IPS-18a (cell line): ENCODE measurements around the gene FFAR4.

Source experiments
- H3K27ac ChIP-seq: one replicate; pipeline ENCODE4 v1.5.1; 2013; ENCODE audit warnings: low read length
- H3K27me3 ChIP-seq: one replicate; pipeline ENCODE4 v1.6.1; 2013; ENCODE audit warnings: mild to moderate bottlenecking, low read length; ENCODE audit not compliant: control insufficient read depth, insufficient read depth
- H3K36me3 ChIP-seq: one replicate; pipeline ENCODE4 v1.6.1; 2013; ENCODE audit warnings: low read depth, low read length; ENCODE audit not compliant: control insufficient read depth
- H3K4me1 ChIP-seq: one replicate; pipeline ENCODE4 v1.6.1; 2013; ENCODE audit warnings: low read depth, low read length; ENCODE audit not compliant: control insufficient read depth
- H3K4me3 ChIP-seq: one replicate; pipeline ENCODE4 v1.5.1; 2013; ENCODE audit warnings: low read length
- H3K9ac ChIP-seq: one replicate; pipeline ENCODE4 v1.6.1; 2013; ENCODE audit warnings: mild to moderate bottlenecking, low read length, moderate library complexity
- H3K9me3 ChIP-seq: one replicate; pipeline ENCODE4 v1.6.1; 2013; ENCODE audit warnings: low read depth, low read length; ENCODE audit not compliant: control insufficient read depth

The FFAR4 gene

GRCh38 chr10:93603023-93603422 is 36.6 kb downstream of the FFAR4 start:
- peaks cover 4% of the 10 kb centered on the region for H3K4me1 ChIP-seq
- H3K36me3 ChIP-seq: no peaks in the 10 kb centered on the region
- H3K9me3 ChIP-seq: no peaks in the 10 kb centered on the region
- no peak overlapping the region for H3K27ac ChIP-seq
- peaks cover 55% of the 10 kb centered on the region for H3K27me3 ChIP-seq
- H3K4me3 ChIP-seq: no peak overlapping the region
- no peak overlapping the region for H3K9ac ChIP-seq

DNA sequence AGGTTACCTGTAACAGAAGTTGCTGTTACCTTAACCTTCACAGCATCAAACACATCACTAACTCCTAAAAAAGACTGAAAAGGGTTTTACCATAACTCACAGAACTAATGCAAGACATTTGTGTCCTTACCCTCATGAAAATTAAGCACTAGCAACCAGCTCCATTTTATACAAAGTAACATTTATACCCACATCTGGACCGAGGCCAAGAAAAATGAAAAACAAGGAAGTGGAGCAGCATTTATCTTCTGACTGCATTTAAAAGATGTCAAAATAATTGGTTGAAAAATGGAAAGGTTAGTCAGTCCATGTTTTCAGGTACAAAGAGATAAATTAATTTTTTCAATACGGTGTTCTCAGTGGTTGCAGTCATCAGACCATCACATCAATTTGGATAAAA is 37.7 kb downstream of the FFAR4 start:
- Histone ChIP-seq H3K4me1 (peaks cover 4% of the 10 kb centered on the region), H3K9ac (no peak overlapping the region), H3K27ac (no peak overlapping the region), H3K36me3 (no peaks in the 10 kb centered on the region), H3K9me3 (no peaks in the 10 kb centered on the region), H3K4me3 (no peak overlapping the region), H3K27me3 (peaks cover 55% of the 10 kb centered on the region)

DNA sequence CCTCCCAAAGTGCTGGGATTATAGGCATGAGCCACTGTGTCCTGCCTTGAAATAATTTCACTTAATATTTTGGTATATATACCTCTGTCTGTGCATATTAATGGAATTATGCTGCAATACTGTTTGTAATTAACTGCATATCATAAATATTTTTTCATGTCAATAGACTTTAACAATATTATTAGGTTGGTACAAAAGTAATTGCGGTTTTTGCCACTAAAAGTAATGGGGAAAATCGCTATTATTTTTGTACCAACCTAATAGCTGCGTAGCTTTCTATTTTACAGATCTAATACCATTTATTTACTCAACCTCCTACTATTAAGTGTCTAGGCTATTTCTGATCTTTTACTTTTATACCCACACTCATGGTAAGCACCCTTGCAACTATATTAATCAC is 42.0 kb downstream of the FFAR4 start:
- H3K9ac ChIP-seq: no peak overlapping the region
- no peak overlapping the region for H3K4me3 ChIP-seq
- no peaks in the 10 kb centered on the region for H3K4me1 ChIP-seq
- peaks cover 12% of the 10 kb centered on the region for H3K27me3 ChIP-seq
- H3K9me3 ChIP-seq: no peaks in the 10 kb centered on the region
- no peaks in the 10 kb centered on the region for H3K36me3 ChIP-seq
- H3K27ac ChIP-seq: no peak overlapping the region

DNA sequence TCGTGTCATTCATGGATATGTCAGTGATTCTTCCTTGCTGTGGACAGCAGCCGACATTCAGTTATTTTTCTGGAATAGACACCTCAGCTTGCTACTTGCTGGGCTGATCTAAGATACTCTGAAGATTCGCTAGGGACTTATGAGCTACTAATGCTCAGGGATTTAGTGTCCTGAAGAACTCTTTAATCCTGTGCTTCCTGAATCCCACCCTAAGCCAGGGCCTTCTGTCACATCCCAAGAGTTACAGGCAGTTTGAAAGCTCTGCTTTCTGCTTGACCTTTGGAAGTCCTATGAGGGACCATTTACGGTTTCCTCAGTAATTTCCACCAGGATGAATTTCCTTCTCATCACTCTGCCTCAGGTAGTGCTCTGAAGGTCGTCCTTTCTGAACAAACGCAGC is 45.8 kb downstream of the FFAR4 start, which contains the start of gene PDE6C:
Gene PDE6C, plus strand, starts transcription at position 227 of the 400 bp plus-strand sequence. CDS start 189 bp downstream, outside the sequence.
- Histone ChIP-seq H3K27me3 (no peaks in the 10 kb centered on the region), H3K9me3 (no peaks in the 10 kb centered on the region), H3K36me3 (no peaks in the 10 kb centered on the region), H3K9ac (no peak within 1 kb of the TSS), H3K4me1 (peaks cover 8% of the 10 kb centered on the region), H3K4me3 (no peak within 1 kb of the TSS), H3K27ac (no peak within 1 kb of the TSS)

DNA sequence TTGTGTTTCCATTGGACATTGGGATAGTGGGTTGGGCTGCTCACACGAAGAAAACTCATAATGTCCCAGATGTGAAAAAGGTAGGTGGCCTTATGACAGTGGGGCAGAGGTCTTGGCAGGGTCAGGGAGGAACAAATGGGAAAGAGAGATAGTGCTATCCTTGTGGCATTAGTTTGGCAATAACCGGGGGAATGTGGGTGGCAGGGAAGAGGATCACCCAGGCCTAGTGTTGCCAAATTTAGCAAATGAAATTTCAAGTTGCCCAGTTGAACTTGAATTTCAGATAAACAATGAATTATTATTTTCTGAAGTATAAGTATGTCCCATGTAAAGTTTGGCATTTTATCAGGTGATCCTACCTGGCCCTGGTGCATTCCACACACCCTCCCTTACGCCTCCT is 46.7 kb downstream of the FFAR4 start:
- Histone ChIP-seq H3K27me3 (no peaks in the 10 kb centered on the region), H3K9me3 (no peaks in the 10 kb centered on the region), H3K27ac (no peak overlapping the region)

DNA sequence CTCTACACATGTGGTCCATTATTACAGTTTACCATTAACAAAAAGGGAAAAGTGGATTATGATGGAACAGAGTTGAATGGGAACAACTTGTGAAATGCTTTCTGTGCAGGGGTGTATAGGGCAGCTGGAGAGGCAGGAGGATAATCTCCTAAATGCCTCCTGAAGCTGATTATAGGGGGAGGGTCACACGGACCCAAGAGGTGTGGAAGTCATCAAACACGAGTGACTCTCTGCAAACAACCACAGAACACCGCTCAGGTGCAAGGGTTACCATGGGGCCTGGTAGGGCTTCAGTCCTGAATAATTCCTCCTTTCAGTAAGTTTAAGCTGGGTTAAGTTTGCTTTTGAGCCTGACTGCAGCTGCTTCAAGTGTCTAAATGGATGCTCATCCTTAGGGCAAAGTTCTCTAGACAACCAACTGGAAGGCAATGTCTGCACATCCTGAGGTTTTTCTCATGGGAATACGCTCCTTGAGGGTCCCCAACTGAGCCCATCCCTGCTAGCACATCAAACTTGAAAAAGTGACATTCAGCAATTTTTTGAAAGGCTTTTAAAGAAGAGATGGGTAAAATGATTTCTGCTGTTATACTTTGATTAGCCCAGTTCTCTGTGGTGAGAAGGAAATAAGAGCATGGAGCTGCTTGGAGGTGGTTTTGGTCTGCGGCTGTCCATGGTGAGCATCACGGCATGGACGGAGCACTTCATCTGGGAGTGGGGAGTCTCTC is 47.8 kb downstream of the FFAR4 start:
- H3K4me3 ChIP-seq: no peak overlapping the region
- no peaks in the 10 kb centered on the region for H3K9me3 ChIP-seq
- no peaks in the 10 kb centered on the region for H3K36me3 ChIP-seq
- no peak overlapping the region for H3K9ac ChIP-seq
- H3K27me3 ChIP-seq: no peaks in the 10 kb centered on the region
- H3K4me1 ChIP-seq: peaks cover 12% of the 10 kb centered on the region
- no peak overlapping the region for H3K27ac ChIP-seq

More for the DNA sequence above, 46.7 kb downstream of the FFAR4 start:
- H3K36me3 ChIP-seq: no peaks in the 10 kb centered on the region
- no peak overlapping the region for H3K9ac ChIP-seq
- no peak overlapping the region for H3K4me3 ChIP-seq
- H3K4me1 ChIP-seq: peaks cover 12% of the 10 kb centered on the region

DNA sequence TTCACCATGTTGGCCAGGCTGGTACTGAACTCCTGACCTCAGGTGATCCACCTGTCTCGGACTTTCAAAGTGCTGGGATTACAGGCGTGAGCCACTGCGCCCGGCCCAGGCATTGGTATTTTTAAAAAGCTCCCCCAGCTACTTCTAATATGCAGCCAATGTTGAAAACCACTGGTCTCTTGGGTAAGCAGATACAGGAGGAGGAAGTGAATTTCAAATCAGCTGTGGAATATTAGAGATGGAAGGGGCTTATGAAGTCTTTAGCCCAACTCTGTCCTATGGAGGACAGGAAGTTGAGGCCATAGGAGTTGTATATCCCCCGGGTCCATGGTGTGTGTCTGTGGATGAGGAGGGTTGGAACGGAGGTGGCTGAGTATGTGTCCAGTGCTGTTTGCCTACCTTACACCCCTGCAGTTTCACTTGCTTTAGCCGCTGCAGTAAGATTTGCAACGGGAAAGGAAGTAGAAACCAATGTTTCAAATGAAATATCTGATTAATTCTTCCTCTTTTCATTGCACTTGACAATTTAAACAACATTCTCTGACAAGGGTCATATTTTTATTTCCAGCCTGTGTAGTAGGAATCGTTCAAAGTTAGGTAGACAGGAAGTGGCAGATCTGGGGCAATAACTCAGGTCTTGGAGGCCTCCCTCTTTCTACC is 49.2 kb downstream of the FFAR4 start:
- no peaks in the 10 kb centered on the region for H3K27me3 ChIP-seq
- H3K4me1 ChIP-seq: peaks cover 12% of the 10 kb centered on the region
- H3K4me3 ChIP-seq: no peak overlapping the region
- H3K27ac ChIP-seq: no peak overlapping the region
- H3K36me3 ChIP-seq: no peaks in the 10 kb centered on the region
- H3K9ac ChIP-seq: no peak overlapping the region
- H3K9me3 ChIP-seq: no peaks in the 10 kb centered on the region

- no peak overlapping the region for H3K4me3 ChIP-seq
- H3K27ac ChIP-seq: no peak overlapping the region
- H3K4me1 ChIP-seq: peaks cover 12% of the 10 kb centered on the region
- H3K9ac ChIP-seq: no peak overlapping the region
- no peaks in the 10 kb centered on the region for H3K27me3 ChIP-seq
- H3K9me3 ChIP-seq: no peaks in the 10 kb centered on the region
- H3K36me3 ChIP-seq: no peaks in the 10 kb centered on the region
Observed at GRCh38 chr10:93620925-93621324, 54.5 kb downstream of the FFAR4 start.

- no peaks in the 10 kb centered on the region for H3K4me1 ChIP-seq
- no peak overlapping the region for H3K27ac ChIP-seq
- no peaks in the 10 kb centered on the region for H3K9me3 ChIP-seq
- H3K9ac ChIP-seq: no peak overlapping the region
- no peaks in the 10 kb centered on the region for H3K36me3 ChIP-seq
- no peaks in the 10 kb centered on the region for H3K27me3 ChIP-seq
- H3K4me3 ChIP-seq: no peak overlapping the region
Observed at GRCh38 chr10:93622942-93623341, 56.5 kb downstream of the FFAR4 start.

- H3K9me3 ChIP-seq: no peaks in the 10 kb centered on the region
- no peaks in the 10 kb centered on the region for H3K4me1 ChIP-seq
- no peak overlapping the region for H3K9ac ChIP-seq
- H3K4me3 ChIP-seq: no peak overlapping the region
- no peak overlapping the region for H3K27ac ChIP-seq
- no peaks in the 10 kb centered on the region for H3K27me3 ChIP-seq
- no peaks in the 10 kb centered on the region for H3K36me3 ChIP-seq
Observed at GRCh38 chr10:93628858-93629257, 62.4 kb downstream of the FFAR4 start.

DNA sequence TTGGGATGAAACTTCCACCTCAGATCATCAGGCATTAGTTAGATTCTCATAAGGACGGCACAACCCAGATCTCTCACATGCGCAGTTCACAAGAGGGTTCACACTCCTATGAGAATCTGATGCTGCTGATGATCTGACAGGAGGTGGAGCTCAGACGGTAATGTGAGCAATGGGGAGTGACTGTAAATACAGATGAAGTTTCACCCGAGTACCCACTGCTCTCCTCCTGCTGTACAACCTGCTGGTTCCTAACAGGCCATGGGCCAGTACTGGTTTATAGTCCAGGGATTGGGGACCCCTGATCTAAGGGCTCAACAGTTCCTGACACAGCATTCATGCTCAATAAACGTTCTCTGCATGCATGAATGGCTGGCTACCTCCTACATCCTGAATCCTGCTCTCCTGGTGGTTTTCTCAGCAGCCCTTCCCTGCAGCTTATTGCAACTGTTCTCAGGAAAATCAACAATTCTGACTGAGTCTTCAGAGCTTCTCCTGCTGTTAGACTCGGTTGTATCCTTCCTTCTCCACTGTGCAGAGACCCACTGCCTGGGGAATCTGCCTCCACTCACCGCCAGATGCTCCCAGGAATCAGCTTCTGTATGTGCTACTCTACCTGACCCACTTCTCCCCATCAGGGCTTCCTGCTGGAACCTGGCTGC is 63.3 kb downstream of the FFAR4 start:
- no peak overlapping the region for H3K9ac ChIP-seq
- H3K9me3 ChIP-seq: no peaks in the 10 kb centered on the region
- no peaks in the 10 kb centered on the region for H3K27me3 ChIP-seq
- no peak overlapping the region for H3K27ac ChIP-seq
- H3K4me3 ChIP-seq: no peak overlapping the region
- H3K4me1 ChIP-seq: no peaks in the 10 kb centered on the region
- H3K36me3 ChIP-seq: no peaks in the 10 kb centered on the region
